Keratinocyte (primary cell): ENCODE data around the gene PM20D2.

Experiments used
- EZH2 ChIP-seq: IDR thresholded peaks from one replicate; pipeline ENCODE4 v1.6.1; 2012; ENCODE audit warnings: inconsistent platforms, mild to moderate bottlenecking, low read length, moderate library complexity
- TF ChIP-seq, protein P1 (sequence below), 3 experiments: IDR thresholded peaks in 1 of 3; conservative IDR thresholded peaks in 1 of 3; optimal IDR thresholded peaks in 1 of 3; 2 replicates in 2 of 3; 3 replicates in 1 of 3; pipeline versions ENCODE3 to v1.5.1; 2011; ENCODE audit warnings: low read length in 3 of 3, mild to moderate bottlenecking in 3 of 3, moderate library complexity in 2 of 3, control low read depth in 1 of 3, inconsistent platforms in 1 of 3; ENCODE audit not compliant: insufficient read depth in 2 of 3; ENCODE audit errors: extremely low read depth in 1 of 3

DNA sequence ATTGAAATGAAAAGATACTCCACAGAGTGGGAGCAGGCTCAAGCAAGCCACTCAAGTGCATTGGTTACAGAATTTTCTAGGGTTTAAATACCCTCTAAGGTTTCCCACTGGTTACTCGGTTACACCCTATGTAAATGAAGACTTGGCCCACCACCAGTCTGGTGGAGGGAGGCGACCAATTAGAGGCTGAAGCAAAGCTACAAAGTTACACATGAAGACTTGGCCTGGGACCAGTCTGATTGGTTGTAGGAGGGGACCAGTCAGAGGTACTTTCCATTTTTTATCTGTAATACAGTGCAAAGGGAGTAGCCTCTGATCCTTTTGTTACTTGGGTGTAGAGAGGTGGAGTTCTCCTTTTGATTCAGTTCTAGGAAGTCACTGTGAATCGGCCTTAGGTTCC lies 35.6 kb upstream of the PM20D2 start:
- TF ChIP-seq, protein P1, sequence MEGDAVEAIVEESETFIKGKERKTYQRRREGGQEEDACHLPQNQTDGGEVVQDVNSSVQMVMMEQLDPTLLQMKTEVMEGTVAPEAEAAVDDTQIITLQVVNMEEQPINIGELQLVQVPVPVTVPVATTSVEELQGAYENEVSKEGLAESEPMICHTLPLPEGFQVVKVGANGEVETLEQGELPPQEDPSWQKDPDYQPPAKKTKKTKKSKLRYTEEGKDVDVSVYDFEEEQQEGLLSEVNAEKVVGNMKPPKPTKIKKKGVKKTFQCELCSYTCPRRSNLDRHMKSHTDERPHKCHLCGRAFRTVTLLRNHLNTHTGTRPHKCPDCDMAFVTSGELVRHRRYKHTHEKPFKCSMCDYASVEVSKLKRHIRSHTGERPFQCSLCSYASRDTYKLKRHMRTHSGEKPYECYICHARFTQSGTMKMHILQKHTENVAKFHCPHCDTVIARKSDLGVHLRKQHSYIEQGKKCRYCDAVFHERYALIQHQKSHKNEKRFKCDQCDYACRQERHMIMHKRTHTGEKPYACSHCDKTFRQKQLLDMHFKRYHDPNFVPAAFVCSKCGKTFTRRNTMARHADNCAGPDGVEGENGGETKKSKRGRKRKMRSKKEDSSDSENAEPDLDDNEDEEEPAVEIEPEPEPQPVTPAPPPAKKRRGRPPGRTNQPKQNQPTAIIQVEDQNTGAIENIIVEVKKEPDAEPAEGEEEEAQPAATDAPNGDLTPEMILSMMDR (optimal IDR thresholded peaks at IDR 0.05 in 1 of 3, IDR thresholded peaks at IDR 0.05 in 1 of 3, conservative IDR thresholded peaks at IDR 0.05 in 1 of 3; ENCODE audit: extremely low read depth in 1 of 3, insufficient read depth in 2 of 3, low read length in 3 of 3), result no peak
- no peak for TF ChIP-seq EZH2
